ENCODE measurements around the gene MMD.

The MMD gene

DNA sequence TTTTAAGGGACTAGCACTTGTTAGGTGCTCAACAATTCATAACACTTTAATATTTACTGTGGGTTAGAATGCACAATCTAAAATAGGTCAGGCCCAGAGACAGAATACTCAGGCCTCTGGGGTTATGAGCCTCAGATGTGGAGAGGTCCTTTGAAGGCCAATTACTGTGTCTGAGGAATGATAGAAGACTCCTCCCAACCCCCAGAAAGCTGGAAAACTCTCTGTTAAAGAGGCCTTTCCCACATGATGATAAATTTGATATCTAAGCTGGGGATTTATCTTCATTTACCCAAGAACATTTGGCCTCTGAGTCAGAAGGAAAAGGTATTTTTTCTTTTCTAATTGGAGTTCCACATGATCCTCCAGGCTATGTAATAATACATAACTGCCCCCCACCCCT, 41.1 kb upstream of the MMD start:
- H3K4me3 ChIP-seq (ENCODE audit: low read depth, low read length) = no peak overlapping the region
- no peak overlapping the region for H2BK120ac ChIP-seq (ENCODE audit: insufficient read depth, low read length, poor library complexity)
- no peaks in the 10 kb centered on the region for H3K9me3 ChIP-seq (ENCODE audit: insufficient read depth, low read depth, low read length)
- no peak for DNase-seq
- H3K36me3 ChIP-seq (ENCODE audit: control insufficient read depth in 1 of 2, insufficient read depth in 2 of 2, low read length in 2 of 2) = no peaks in the 10 kb centered on the region
- no peak overlapping the region for H2AFZ ChIP-seq (ENCODE audit: insufficient read depth, low read length, poor library complexity)
- H3K9ac ChIP-seq (ENCODE audit: low read length) = no peak overlapping the region
- no peaks in the 10 kb centered on the region for H3K79me1 ChIP-seq (ENCODE audit: low read length)
- no peak overlapping the region for H4K91ac ChIP-seq (ENCODE audit: low read depth, low read length)
- H3K18ac ChIP-seq (ENCODE audit: low read length) = no peak overlapping the region
- no peak overlapping the region for H3K23ac ChIP-seq (ENCODE audit: low read length)
- no peak overlapping the region for H3K4ac ChIP-seq (ENCODE audit: low read depth, low read length)
- no peak overlapping the region for H2BK12ac ChIP-seq (ENCODE audit: low read length)
- no peaks in the 10 kb centered on the region for H3K4me1 ChIP-seq (ENCODE audit: control insufficient read depth in 1 of 2, insufficient read depth in 2 of 2, low read length in 2 of 2)
- H3K4me2 ChIP-seq (ENCODE audit: low read length) = no peak overlapping the region
- H3K14ac ChIP-seq (ENCODE audit: low read length) = no peak overlapping the region
- no peaks in the 10 kb centered on the region for H3K27me3 ChIP-seq (ENCODE audit: insufficient read depth, low read length)
- no peak overlapping the region for H4K8ac ChIP-seq (ENCODE audit: low read depth, low read length)
- H3K27ac ChIP-seq (ENCODE audit: low read depth, low read length) = no peak overlapping the region
- H2BK5ac ChIP-seq (ENCODE audit: low read depth, low read length, poor library complexity) = no peak overlapping the region
- H4K12ac ChIP-seq (ENCODE audit: low read depth, low read length) = no peak overlapping the region
- no peaks in the 10 kb centered on the region for H3K79me2 ChIP-seq (ENCODE audit: control insufficient read depth, insufficient read depth, low read length, poor library complexity)
- H2AK5ac ChIP-seq (ENCODE audit: low read length) = no peak overlapping the region

DNA sequence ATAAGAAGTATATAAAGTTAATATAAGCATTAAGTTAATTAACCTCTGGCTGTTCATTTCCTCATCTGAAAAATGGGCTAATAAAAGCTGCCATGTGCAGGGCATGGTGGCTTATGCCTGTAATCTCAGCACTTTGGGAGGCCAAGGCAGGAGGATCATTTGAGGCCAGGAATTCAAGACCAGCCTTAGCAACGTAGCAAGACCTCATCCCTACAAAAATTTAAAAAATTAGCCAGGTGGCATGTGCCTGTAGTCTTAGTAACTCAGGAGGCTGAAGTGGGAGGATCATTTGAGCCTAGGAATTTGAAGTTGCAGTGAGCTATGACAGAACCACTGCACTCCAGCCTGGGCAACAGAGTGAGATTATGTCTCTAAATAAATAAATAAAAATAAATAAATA, 40.6 kb upstream of the MMD start:
- no CpG with 5 or more reads among the region's 1 CpG for WGBS (ENCODE audit: extremely low coverage, insufficient coverage, insufficient read length)
- no peak overlapping the region for H2AFZ ChIP-seq (ENCODE audit: insufficient read depth, low read length, poor library complexity)

DNA sequence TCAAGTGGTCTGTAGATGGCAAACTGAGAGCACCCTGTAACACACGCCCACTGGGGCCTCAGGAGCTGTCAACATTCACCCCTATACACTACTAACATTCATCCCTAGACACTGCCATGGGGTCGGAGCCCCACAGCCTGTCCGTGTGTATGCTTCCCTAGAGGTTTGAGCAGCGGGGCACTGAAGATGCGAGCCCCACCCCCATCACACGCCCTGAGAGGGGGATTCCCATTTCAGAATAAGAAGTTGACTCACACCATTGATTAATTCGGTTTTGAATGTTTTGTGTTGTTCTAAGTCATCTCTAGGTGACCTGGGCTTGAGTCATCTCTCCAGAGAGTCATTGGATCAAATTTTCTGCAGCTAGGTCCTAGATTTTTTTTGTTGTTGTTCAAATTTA, 37.3 kb upstream of the MMD start:
- H3K9me3 ChIP-seq (ENCODE audit: insufficient read depth, low read depth, low read length) = no peaks in the 10 kb centered on the region
- no peak overlapping the region for H4K8ac ChIP-seq (ENCODE audit: low read depth, low read length)
- no peak overlapping the region for H3K9ac ChIP-seq (ENCODE audit: low read length)
- H2AK5ac ChIP-seq (ENCODE audit: low read length) = no peak overlapping the region
- H3K27ac ChIP-seq (ENCODE audit: low read depth, low read length) = no peak overlapping the region
- no peak overlapping the region for H4K91ac ChIP-seq (ENCODE audit: low read depth, low read length)
- WGBS (ENCODE audit: extremely low coverage, insufficient coverage, insufficient read length) = no CpG with 5 or more reads among the region's 7 CpGs
- no peaks in the 10 kb centered on the region for H3K79me2 ChIP-seq (ENCODE audit: control insufficient read depth, insufficient read depth, low read length, poor library complexity)
- no peak overlapping the region for H2BK5ac ChIP-seq (ENCODE audit: low read depth, low read length, poor library complexity)
- H3K14ac ChIP-seq (ENCODE audit: low read length) = no peak overlapping the region
- no peak overlapping the region for H3K23ac ChIP-seq (ENCODE audit: low read length)
- H3K79me1 ChIP-seq (ENCODE audit: low read length) = no peaks in the 10 kb centered on the region
- H3K36me3 ChIP-seq (ENCODE audit: control insufficient read depth in 1 of 2, insufficient read depth in 2 of 2, low read length in 2 of 2) = no peaks in the 10 kb centered on the region
- no peak overlapping the region for H3K4me3 ChIP-seq (ENCODE audit: low read depth, low read length)
- no peak overlapping the region for H2BK120ac ChIP-seq (ENCODE audit: insufficient read depth, low read length, poor library complexity)
- DNase-seq = peak in 1 of 2 donors; percentile 43
- H2BK12ac ChIP-seq (ENCODE audit: low read length) = no peak overlapping the region
- no peak overlapping the region for H4K12ac ChIP-seq (ENCODE audit: low read depth, low read length)
- no peak overlapping the region for H3K18ac ChIP-seq (ENCODE audit: low read length)
- no peak overlapping the region for H2AFZ ChIP-seq (ENCODE audit: insufficient read depth, low read length, poor library complexity)
- no peaks in the 10 kb centered on the region for H3K27me3 ChIP-seq (ENCODE audit: insufficient read depth, low read length)
- H3K4me1 ChIP-seq (ENCODE audit: control insufficient read depth in 1 of 2, insufficient read depth in 2 of 2, low read length in 2 of 2) = no peaks in the 10 kb centered on the region
- no peak overlapping the region for H3K4ac ChIP-seq (ENCODE audit: low read depth, low read length)
- no peak overlapping the region for H3K4me2 ChIP-seq (ENCODE audit: low read length)

More for the DNA sequence above, 40.6 kb upstream of the MMD start:
- Histone ChIP-seq H4K8ac (ENCODE audit: low read depth, low read length) (no peak overlapping the region), H3K9me3 (ENCODE audit: insufficient read depth, low read depth, low read length) (no peaks in the 10 kb centered on the region), H3K4me1 (ENCODE audit: control insufficient read depth in 1 of 2, insufficient read depth in 2 of 2, low read length in 2 of 2) (no peaks in the 10 kb centered on the region), H3K27me3 (ENCODE audit: insufficient read depth, low read length) (no peaks in the 10 kb centered on the region), H3K14ac (ENCODE audit: low read length) (no peak overlapping the region), H3K23ac (ENCODE audit: low read length) (no peak overlapping the region), H4K12ac (ENCODE audit: low read depth, low read length) (no peak overlapping the region), H3K18ac (ENCODE audit: low read length) (no peak overlapping the region), H3K9ac (ENCODE audit: low read length) (no peak overlapping the region), H3K79me2 (ENCODE audit: control insufficient read depth, insufficient read depth, low read length, poor library complexity) (no peaks in the 10 kb centered on the region), H4K91ac (ENCODE audit: low read depth, low read length) (no peak overlapping the region), H3K36me3 (ENCODE audit: control insufficient read depth in 1 of 2, insufficient read depth in 2 of 2, low read length in 2 of 2) (no peaks in the 10 kb centered on the region), H2BK12ac (ENCODE audit: low read length) (no peak overlapping the region), H2BK120ac (ENCODE audit: insufficient read depth, low read length, poor library complexity) (no peak overlapping the region), H3K4me2 (ENCODE audit: low read length) (no peak overlapping the region), H2BK5ac (ENCODE audit: low read depth, low read length, poor library complexity) (no peak overlapping the region), H3K4ac (ENCODE audit: low read depth, low read length) (no peak overlapping the region), H3K4me3 (ENCODE audit: low read depth, low read length) (no peak overlapping the region), H3K27ac (ENCODE audit: low read depth, low read length) (no peak overlapping the region), H3K79me1 (ENCODE audit: low read length) (no peaks in the 10 kb centered on the region), H2AK5ac (ENCODE audit: low read length) (no peak overlapping the region)
- peak; percentile 74 to 91 for DNase-seq

DNA sequence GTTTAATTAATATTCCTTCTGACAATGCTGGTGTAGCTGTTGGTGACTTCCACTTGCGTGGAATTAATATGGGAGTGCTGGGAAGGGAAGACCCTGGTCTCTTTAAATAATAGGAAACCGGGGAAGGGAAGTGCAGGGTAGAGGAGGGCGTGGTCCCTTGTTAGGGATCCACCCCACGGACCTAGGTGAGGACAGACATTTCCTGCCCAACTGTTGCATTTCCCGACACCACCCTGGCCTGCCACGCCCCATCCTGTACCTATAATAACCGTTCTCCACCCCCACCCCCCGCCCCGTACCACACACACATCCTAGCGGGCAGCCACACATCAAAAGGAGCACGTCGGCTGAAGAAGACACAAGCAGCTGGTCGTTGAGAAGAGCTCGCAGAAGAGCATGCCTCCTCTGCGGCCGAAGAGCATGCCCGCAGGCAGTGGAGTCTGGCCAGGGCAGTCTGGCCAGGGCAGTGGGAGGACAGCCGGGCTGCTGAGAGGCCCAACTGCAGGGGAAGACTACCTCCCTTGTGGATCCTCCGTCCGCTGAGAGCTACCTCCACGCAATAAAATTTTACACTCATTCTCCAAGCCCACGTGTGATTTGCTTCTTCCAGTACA, 36.8 kb upstream of the MMD start:
- H3K9ac ChIP-seq (ENCODE audit: low read length) = no peak overlapping the region
- H2AK5ac ChIP-seq (ENCODE audit: low read length) = no peak overlapping the region
- no peak overlapping the region for H2BK12ac ChIP-seq (ENCODE audit: low read length)
- no peak overlapping the region for H4K12ac ChIP-seq (ENCODE audit: low read depth, low read length)
- H3K79me1 ChIP-seq (ENCODE audit: low read length) = peaks cover 2% of the 10 kb centered on the region
- no peak overlapping the region for H3K23ac ChIP-seq (ENCODE audit: low read length)
- no peak overlapping the region for H4K8ac ChIP-seq (ENCODE audit: low read depth, low read length)
- no peaks in the 10 kb centered on the region for H3K27me3 ChIP-seq (ENCODE audit: insufficient read depth, low read length)
- H3K14ac ChIP-seq (ENCODE audit: low read length) = no peak overlapping the region
- no peaks in the 10 kb centered on the region for H3K79me2 ChIP-seq (ENCODE audit: control insufficient read depth, insufficient read depth, low read length, poor library complexity)
- peaks cover 0 to 2% of the 10 kb centered on the region in 2 experiments for H3K4me1 ChIP-seq (ENCODE audit: control insufficient read depth in 1 of 2, insufficient read depth in 2 of 2, low read length in 2 of 2)
- no peak overlapping the region for H3K4ac ChIP-seq (ENCODE audit: low read depth, low read length)
- no peak overlapping the region for H3K27ac ChIP-seq (ENCODE audit: low read depth, low read length)
- H3K4me2 ChIP-seq (ENCODE audit: low read length) = no peak overlapping the region
- WGBS (ENCODE audit: extremely low coverage, insufficient coverage, insufficient read length) = no CpG with 5 or more reads among the region's 22 CpGs
- no peak overlapping the region for H2BK120ac ChIP-seq (ENCODE audit: insufficient read depth, low read length, poor library complexity)
- no peak overlapping the region for H3K4me3 ChIP-seq (ENCODE audit: low read depth, low read length)
- H4K91ac ChIP-seq (ENCODE audit: low read depth, low read length) = no peak overlapping the region
- H3K9me3 ChIP-seq (ENCODE audit: insufficient read depth, low read depth, low read length) = no peaks in the 10 kb centered on the region
- H2BK5ac ChIP-seq (ENCODE audit: low read depth, low read length, poor library complexity) = no peak overlapping the region
- no peaks in the 10 kb centered on the region for H3K36me3 ChIP-seq (ENCODE audit: control insufficient read depth in 1 of 2, insufficient read depth in 2 of 2, low read length in 2 of 2)
- peak; percentile 87 to 93 for DNase-seq
- H2AFZ ChIP-seq (ENCODE audit: insufficient read depth, low read length, poor library complexity) = no peak overlapping the region
- no peak overlapping the region for H3K18ac ChIP-seq (ENCODE audit: low read length)
